Purkinje cell (primary cell): Measurements from ENCODE around the gene NSUN3. TPM values are rescaled to one million over a fixed set of nuclear protein-coding genes. Genes with fewer than 3 reads are reported as not detected.

Source experiments
- polyA plus RNA-seq: library from polyadenylated mRNA; unstranded; fragments of >200 nt; fragmentation: Nextera tagmentation; gene quantifications from 2 replicates; pipeline ENCODE4 v1.2.1, GENCODE V29; 2014

Gene NSUN3
- 14.7 and 17.1 TPM in 2 replicates for polyA plus RNA-seq

GRCh38 chr3:94062513-94063404, at the start of gene NSUN3, which contains the start of gene DHFR2:
Gene NSUN3, plus strand, starts transcription at chr3:94063061. Its CDS starts 66 bp downstream, at chr3:94063127.
Gene DHFR2, minus strand, starts transcription at chr3:94062916. Its CDS starts 1,405 bp downstream, at chr3:94061511.

GRCh38 chr3:94028093-94028837, 34.6 kb upstream of the NSUN3 start, which contains the start of gene STX19:
Gene STX19, minus strand, starts transcription at chr3:94028597. Its CDS starts 13,328 bp downstream, at chr3:94015269.

Other genes starting within 250 kb of the NSUN3 start
- gene PROS1, start 89.2 kb upstream of the NSUN3 start, polyA plus RNA-seq = 4.8 and 6.2 TPM in 2 replicates
- 3.1 and 5.6 TPM in 2 replicates for gene ARL13B, start 82.9 kb upstream of the NSUN3 start, polyA plus RNA-seq
- 38.6 and 50.6 TPM in 2 replicates for gene STX19, start 34.5 kb upstream of the NSUN3 start, polyA plus RNA-seq
- 2.2 and 3.6 TPM in 2 replicates for gene DHFR2, start 145 bp upstream of the NSUN3 start, polyA plus RNA-seq